ENCODE results near the gene CELF4.
"Not testable (repeated sequence)": the region's sequence is repeated elsewhere in the genome, so short reads cannot be mapped to it uniquely, and the experiment has no call there.

CELF4 gene

GRCh38 chr18:37385846-37386778 lies 179.5 kb downstream of the CELF4 start:
- no peak for DNase-seq

- DNase-seq: no peak
Measured at GRCh38 chr18:37383846-37384595, 181.6 kb downstream of the CELF4 start.

DNA sequence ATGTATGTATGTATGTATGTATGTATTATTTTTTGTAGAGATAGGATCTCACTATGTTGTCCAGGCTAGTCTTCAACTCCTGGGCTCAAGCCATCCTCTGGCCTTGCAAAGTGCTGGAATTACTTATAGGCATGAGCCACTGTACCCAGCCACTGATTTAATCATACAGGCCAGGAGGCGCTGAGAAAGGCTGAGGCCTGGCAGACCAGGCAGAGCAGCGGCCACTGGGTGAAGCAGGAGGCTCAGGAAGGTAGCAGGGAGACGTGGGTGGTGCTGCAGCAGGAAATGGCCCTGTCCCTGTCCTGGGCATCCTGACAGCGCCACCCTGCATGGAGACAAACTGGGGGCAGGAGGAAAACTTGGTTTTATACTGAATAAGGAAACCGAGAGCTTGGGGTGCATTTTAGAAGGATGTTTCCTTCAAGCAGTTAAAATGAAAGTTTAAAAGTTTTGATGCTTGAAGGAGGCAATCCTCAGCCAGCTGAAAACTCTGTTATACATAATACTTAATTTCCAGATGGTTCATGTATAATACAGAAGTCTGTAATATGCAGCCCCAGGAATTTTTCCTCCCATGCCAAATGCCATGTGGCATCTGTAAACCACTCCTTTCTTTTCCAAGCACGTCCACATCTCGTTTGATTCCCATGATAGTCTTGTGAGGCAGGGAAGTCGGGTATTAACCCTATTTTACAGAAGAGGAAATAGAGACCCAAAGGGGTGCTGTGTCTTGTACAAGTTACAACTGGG lies 182.4 kb downstream of the CELF4 start:
- DNase-seq: no peak

- DNase-seq: no peak
Measured at GRCh38 chr18:37381554-37381953, 184.0 kb downstream of the CELF4 start.

DNA sequence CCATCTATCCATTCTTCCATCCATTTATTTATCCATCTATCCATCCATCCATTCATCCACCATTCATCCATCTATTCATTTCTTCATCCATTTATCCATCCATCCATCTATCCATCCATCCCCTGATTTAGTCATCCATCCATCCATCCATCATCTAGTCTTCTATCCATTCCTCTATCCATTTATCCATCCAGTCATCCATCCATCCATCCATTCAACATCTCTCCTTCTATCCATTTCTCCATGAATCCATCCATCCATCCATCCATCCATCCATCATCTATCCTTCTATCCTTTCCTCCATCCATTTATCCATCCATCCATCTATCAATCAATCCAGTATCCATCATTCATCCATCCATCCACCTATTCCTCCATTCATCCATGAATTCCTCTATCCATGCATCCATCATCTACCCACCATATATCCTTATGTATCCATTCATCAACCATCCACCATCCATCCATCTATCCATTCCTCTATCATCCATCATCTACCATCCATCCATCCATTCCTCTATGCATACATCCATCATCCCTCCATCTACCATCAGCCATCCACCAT lies 185.0 kb downstream of the CELF4 start:
- no peak for DNase-seq

DNA sequence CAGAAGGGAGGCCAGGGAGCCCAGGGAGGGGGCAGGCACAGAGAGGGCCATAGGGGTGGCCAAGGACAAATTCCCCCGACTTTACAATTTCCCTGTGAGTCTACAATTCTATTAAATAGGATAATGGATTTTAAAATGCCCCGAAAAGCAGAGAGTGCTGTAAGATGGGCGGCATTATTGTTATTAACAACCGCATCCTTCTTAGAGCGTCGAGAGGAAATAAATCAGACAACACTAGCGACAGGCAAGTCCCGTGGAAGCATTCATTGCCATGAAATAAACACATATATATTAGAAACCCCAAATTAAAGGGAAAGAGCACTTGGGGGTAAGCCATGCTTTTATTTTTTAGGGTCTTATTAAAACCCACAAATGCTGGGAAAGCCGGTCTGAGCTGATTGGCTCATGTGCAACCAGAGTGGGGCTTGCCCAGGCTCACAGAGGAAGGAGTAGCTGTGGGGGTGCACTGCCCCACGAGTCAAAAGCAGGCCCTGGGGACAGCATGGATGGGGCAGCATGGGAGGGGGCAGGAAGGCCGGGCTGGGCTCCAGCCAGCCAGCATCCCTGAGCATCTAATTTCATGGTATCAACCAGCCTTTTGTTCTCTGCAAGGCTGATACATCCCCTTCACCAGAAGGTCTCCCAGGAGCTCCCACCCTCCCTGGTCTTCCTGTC lies 187.1 kb downstream of the CELF4 start:
- no peak for DNase-seq

DNA sequence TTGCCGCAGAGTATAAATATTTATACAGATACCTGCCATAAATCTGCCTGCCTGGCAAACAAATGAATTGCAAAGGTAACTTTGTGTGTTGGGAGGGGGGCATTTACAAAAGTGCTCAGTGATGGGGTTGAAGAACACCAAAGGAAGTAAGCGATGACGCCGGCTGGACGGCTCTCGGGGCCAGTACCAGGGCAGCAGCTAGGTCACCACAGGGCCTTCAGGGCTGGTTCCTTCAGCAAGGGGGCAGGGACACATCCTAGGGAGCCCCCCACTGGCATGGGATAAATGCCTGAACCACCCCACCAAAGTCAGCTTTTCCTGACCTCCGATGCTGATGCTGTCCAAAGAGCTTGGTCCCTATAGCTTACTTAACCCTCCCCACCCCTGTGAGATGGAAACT lies 190.4 kb downstream of the CELF4 start:
- no peak for DNase-seq

DNA sequence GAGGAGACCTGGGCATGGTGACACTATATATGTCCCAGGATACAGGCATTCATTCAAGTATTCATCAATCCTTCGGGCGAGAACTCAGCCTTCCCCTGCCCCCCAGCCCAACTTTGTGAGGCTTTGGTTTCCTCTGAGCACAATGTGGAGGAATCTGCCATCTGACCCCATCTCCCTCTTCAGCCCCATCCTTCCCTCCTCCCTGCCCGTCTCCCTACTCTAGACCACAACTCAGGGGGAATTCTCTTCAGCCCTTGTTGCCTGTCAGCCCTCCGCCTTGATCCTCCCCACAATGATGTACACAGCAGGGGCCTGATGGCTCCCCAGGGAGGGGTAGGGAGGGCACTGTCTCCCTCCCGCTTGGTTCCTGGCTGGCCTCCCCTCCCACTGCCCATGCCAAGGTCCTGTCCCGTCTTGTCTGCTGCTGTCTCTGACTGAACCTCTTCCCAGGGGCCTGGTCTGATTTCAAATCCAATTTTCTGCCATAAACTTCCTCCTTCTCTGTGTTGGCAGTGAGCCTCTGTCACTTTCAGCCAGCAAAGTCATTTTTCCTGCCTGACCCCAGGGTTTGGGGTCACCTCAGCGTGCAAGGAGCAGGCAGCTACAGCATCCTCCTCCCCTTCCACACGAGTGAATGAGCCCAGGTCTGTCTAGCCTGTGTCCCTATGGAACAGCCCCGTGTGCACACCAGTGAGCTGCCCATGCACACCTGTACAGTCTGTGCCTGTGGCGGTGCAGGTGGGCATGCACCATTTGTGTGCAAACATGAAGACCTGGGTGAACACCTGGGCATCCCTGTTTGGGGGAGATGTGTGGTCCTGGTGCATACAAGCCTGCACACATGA lies 197.3 kb downstream of the CELF4 start:
- DNase-seq: no peak

DNA sequence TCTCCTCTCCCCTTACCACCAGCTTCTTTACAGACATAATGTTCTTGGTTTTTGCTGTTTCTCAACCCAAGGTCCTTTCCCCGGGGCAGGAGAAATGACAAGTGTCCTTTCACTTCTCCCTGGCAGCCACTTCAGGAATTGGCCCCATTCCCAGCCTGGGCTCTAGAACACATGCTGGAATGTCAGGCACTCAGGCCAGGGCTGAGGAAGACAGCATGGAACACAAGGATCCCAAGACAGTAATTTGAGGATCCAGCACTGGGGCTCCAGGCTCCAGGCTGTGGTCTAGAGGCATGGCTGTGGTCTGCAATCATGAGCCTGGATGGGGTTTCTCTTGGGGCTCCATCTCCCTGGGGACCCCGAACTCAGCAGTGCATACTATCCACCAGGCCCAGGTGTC lies 201.4 kb downstream of the CELF4 start:
- no peak for DNase-seq

GRCh38 chr18:37362158-37362890 lies 203.3 kb downstream of the CELF4 start:
- DNase-seq: no peak

DNA sequence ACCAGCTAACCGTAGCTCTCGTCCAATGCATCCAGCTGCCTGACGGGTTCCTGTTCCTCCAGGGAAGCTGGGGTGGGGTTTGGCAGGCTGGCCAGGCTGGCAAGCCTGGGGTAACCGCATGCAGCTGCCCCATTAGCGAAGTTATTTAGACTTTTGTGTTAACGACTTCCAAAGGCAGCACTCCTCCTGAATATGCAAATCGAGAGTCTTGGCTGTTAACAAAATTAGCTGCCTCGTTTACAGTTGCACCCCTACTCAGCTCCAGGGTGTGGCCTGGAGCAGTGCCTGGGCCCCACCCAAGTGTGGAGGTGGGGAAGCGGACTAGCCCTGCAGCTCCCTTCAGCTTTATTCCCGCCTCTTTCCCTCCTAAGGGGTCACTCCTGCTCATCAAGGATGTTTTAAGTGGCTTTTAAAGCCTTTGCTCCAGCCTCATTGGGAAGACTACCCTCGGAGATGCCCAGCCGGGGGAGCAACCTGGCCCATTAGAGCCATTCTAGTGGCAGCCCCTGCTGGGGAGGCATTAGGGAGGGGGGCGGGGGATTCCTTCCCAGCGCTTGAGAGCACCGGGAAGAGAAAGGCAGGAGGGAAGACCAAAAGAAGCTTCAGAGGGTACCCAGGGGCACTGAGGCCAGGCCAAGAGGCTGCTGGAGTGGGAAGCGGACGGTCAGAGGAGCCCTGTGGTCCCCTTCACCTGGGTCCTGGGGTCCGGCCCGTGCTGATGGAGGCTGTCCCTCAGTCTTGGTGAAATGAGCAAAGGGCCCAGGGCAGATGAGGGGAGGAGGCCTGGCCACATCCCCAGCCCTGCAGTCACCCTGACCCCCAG lies 204.1 kb downstream of the CELF4 start:
- no peak for DNase-seq

DNA sequence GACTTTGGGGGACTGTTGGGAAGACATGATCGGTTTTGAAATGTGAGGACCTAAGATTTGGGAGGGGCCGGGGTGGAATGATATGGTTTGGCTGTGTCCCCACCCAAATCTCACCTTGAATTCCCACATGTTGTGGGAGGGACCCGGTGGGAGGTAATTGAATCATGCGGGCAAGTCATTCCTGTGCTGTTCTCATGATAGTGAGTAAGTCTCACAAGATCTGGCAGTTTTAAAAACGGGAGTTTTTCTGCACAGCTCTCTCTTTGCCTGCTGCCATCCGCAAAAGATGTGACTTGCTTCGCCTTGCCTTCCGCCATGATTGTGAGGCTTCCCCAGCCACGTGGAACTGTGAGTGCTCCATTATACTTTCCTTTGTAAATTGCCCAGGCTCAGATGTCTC lies 207.5 kb downstream of the CELF4 start:
- DNase-seq: not testable (repeated sequence)

GRCh38 chr18:37355772-37356171 lies 209.8 kb downstream of the CELF4 start:
- DNase-seq: no peak

DNA sequence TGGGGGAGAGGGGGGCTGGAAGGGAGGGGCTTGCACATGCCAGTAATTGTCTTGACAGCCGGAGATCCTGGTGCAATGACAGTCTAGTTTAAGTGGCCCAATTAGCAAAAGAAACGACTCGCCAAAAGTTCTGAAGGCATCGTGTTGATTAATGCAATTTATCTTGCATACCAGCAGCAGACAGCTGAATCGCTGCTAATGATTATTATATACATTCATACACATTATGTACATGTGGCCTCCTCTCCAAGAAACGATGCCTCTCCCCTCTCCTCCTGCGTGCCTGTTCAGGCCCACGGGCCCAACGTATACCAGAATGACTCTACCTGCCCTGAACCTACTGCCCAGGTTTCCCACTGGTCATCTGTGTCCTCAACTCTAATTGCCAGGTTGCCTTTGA lies 214.5 kb downstream of the CELF4 start:
- no peak for DNase-seq

- no peak for DNase-seq
Measured at GRCh38 chr18:37348729-37349128, 216.9 kb downstream of the CELF4 start.

- DNase-seq: no peak
Measured at GRCh38 chr18:37346048-37346447, 219.6 kb downstream of the CELF4 start.

DNA sequence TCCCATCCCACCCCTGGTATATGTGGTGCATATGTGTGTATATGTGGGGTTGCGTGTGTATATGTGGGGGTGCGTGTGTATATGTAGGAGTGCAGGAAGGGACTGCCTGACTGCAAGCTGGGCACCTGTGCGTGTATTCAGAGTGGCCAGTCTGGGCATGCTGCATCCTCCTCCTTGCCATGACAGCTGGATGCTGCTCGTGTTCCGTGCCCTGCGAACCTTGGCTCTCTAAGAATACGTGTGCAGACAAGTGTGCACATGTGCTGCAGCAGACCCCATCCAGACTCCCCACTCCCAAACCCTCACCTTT lies 222.1 kb downstream of the CELF4 start:
- DNase-seq: no peak

DNA sequence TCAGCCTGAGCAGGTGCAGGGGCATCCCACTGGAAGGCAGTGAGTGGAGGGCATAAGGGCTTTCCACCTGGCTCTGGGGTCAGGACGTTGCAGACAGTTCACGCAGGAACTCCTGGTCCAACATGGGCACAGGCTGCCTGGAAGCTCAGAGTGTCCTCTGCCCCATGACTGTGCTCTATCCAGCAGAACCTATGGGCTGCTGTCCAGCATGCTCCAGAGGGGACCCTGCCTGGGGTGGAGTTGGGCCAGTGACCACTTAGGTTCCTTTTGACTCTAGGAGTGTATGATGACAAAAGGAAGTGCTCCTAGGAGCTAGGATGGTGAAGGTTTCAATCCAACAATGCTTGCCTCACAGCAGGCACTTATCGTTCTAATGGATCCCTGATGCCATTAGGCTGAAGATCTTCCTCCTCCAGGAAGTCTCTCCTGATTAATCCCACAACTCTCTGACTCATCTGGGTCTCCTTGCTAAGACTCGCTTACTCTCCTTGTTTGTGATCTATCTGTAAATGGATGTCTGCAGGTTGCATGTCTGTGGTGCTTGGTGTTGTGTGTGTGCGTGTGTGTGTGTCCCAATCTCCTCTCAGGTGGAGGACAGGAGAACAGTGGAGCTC lies 224.0 kb downstream of the CELF4 start:
- no peak for DNase-seq

GRCh38 chr18:37341016-37341415 lies 224.6 kb downstream of the CELF4 start:
- DNase-seq: no peak

Measured in CD4-positive, alpha-beta T cell treated with Interleukin-17A for 4 hours (primary cell).